T-helper 2 cell treated with Interferon-gamma antibody and Interleukin-4, amounts not matched to agents 100 ng/mL and 5 ng/mL, for 36 hours (primary cell): ENCODE results near the gene AFP. TPM values are rescaled to one million over a fixed set of nuclear protein-coding genes. Genes with fewer than 3 reads are reported as not detected.

Source experiments
- intact Hi-C: fragments of 100-400 bp; cut with micrococcal nuclease; formaldehyde crosslinking; loops from one replicate; pipeline ENCODE4 v1.15.1; 2023
- total RNA-seq: library from RNA; stranded (reverse); gene quantifications from 2 replicates; pipeline ENCODE4 v1.2.3, GENCODE V29; 2022

Gene AFP
- total RNA-seq, 1 donor from 2014 or later: not detected

DNA sequence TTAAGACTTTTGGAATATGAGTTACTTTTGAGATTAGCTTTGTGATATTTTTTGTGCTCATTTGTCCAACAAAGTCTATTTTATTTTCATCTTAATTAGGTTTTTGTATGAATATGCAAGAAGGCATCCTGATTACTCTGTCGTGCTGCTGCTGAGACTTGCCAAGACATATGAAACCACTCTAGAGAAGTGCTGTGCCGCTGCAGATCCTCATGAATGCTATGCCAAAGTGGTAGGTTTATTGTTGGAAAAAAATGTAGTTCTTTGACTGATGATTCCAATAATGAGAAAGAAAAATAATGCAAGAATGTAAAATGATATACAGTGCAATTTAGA is 21.1 kb upstream of the AFP start:
- intact Hi-C loops: no loop called here

DNA sequence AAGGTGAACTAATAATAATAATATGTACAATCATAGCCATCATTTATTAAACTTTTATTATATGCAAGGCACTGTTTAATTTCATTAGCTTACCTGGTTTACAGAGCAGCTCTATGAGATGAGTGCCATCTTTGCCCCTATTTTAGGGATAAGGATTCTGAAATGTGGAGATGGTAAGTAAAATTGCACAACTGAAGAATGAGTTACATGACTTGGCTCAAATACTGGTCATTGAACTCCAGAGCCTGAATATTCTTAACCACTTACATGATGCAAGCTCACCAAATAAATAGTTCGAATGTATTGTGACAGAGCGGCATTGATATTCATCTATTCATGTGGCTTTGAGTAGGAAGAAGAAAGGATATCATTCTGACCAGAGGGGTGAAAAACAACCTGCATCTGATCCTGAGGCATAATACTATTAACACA is 20.2 kb upstream of the AFP start:
- intact Hi-C loops: no loop called here

DNA sequence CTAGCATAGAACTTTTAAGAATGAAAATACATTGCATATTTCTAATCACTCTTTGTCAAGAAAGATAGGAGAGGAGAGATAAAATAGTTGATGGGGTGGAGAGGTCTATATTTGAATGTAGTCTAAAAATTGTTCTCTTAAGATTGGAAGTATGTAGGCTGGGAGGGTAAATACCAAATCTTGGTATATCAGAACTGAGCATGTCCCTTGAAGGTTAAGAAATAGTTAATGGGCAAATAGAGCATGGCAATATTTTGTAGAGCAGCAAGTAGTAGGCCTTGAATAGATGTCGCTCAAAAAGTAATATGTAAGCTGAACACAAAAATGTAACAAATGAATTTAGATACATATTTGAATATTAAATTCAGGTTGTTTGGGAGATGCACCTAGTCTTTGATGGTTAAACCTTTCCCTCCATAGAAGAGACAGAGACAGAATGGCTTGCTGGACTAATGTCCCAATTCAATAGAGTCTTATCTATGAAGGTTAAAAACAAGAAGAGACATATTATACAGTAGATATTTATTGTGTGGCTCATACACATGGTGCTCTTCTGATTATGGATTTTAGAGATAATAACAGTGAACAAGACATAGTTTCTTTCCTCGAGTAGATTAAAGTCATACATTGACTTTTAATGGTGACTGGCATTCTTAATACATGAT is 19.5 kb upstream of the AFP start:
- intact Hi-C loops: no loop called here

DNA sequence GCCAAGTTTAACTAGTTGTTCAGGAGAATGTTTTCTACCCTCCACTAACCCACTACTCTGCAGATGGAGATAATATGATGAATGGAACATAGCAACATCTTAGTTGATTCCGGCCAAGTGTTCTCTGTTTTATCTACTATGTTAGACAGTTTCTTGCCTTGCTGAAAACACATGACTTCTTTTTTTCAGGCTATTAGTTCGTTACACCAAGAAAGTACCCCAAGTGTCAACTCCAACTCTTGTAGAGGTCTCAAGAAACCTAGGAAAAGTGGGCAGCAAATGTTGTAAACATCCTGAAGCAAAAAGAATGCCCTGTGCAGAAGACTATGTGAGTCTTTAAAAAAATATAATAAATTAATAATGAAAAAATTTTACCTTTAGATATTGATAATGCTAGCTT is 18.7 kb upstream of the AFP start:
- intact Hi-C loops: no loop called here

DNA sequence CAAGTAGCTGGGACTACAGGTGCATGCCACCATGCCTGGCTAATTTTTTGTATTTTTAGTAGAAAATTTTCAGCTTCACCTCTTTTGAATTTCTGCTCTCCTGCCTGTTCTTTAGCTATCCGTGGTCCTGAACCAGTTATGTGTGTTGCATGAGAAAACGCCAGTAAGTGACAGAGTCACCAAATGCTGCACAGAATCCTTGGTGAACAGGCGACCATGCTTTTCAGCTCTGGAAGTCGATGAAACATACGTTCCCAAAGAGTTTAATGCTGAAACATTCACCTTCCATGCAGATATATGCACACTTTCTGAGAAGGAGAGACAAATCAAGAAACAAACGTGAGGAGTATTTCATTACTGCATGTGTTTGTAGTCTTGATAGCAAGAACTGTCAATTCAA is 18.0 kb upstream of the AFP start:
- intact Hi-C loops: no loop called here

DNA sequence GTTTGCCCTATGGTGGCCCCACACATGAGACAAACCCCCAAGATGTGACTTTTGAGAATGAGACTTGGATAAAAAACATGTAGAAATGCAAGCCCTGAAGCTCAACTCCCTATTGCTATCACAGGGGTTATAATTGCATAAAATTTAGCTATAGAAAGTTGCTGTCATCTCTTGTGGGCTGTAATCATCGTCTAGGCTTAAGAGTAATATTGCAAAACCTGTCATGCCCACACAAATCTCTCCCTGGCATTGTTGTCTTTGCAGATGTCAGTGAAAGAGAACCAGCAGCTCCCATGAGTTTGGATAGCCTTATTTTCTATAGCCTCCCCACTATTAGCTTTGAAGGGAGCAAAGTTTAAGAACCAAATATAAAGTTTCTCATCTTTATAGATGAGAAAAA is 17.3 kb upstream of the AFP start:
- intact Hi-C loops: no loop called here

DNA sequence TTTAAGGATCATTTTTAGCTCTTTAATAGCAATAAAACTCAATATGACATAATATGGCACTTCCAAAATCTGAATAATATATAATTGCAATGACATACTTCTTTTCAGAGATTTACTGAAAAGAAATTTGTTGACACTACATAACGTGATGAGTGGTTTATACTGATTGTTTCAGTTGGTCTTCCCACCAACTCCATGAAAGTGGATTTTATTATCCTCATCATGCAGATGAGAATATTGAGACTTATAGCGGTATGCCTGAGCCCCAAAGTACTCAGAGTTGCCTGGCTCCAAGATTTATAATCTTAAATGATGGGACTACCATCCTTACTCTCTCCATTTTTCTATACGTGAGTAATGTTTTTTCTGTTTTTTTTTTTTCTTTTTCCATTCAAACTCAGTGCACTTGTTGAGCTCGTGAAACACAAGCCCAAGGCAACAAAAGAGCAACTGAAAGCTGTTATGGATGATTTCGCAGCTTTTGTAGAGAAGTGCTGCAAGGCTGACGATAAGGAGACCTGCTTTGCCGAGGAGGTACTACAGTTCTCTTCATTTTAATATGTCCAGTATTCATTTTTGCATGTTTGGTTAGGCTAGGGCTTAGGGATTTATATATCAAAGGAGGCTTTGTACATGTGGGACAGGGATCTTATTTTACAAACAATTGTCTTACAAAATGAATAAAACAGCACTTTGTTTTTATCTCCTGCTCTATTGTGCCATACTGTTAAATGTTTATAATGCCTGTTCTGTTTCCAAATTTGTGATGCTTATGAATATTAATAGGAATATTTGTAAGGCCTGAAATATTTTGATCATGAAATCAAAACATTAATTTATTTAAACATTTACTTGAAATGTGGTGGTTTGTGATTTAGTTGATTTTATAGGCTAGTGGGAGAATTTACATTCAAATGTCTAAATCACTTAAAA is 16.6 kb upstream of the AFP start:
- intact Hi-C loops: no loop called here

DNA sequence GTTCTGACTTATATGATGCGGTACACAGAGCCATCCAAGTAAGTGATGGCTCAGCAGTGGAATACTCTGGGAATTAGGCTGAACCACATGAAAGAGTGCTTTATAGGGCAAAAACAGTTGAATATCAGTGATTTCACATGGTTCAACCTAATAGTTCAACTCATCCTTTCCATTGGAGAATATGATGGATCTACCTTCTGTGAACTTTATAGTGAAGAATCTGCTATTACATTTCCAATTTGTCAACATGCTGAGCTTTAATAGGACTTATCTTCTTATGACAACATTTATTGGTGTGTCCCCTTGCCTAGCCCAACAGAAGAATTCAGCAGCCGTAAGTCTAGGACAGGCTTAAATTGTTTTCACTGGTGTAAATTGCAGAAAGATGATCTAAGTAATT is 15.4 kb upstream of the AFP start:
- intact Hi-C loops: no loop called here

DNA sequence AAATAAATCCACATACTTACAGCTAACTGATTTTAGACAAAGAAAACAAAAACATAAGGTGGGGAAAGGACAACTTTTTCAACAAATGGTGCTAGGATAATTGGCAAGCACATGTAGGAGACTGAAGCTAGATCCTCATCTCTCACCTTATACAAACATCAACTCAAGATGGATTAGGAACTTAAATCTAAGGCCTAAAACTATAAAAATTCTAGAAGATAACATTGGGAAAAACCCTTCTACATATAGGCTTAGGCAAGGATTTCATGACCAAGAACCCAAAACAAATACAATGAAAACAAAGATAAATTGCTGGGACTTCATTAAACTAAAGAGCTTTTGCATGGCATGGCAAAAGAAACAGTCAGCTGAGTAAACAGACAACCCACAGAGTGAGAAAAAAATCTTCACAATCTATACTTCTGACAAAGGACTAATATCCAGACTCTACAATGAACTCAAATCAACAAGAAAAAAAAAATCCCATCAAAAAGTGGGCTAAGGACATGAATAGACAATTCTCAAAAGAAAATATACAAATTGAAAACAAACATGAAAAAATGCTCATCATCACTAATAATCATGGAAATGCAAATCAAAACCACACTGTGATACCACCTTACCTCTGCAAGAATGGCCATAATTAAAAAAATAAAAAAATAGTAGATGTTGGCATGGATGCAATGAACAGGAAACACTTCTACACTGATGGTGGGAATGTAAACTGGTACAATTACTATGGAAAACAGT is 14.1 kb upstream of the AFP start:
- intact Hi-C loops: no loop called here

DNA sequence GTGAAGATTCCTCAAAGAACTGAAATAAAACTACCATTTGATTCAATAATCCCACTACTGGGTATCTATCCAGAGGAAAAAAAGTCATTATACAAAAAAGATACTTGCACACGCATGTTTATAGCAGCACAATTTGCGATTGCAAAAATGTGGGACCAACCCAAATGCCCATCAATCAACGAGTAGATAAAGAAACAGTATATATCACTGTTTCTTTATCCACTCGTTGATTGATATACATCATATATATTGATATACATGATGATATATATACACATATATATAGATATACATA is 13.6 kb upstream of the AFP start:
- intact Hi-C loops: no loop called here

DNA sequence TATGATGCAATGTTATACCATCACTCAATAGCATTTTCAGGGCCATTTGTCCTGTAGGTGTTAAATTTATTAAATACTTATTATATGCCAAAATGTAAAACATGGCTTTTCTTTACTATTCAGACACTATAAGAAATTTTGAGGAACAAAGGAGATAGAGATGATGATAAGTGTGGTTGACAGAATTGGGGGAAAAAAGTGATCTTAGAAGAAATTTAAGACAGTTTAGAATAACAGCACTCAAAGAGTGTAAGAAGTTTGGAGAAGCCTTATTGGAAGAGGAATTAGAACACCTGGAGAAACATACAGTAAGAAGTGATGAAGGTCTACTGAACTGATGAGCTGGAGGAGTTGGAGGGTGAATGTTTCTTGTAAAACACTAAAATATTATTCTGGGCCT is 12.8 kb upstream of the AFP start:
- intact Hi-C loops: no loop called here

DNA sequence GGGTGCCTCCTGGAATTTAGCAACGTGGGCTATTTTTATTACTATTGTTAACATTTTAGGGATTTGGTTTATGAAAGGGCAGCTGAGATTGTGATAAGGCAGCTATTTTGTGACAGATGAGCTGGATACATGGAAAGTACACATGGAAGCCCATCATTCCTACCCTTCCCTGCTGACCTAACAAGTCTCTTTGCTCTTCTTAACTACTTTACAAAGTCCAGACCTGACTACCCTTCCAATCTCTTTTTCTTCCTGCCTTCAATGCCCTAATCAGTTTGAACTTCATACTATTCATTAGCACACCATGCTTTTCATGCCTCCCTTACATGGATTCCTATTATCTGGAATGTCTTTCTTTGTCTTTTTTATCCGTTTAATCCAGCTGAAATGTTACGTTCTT is 9.4 kb upstream of the AFP start:
- intact Hi-C loops: no loop called here

DNA sequence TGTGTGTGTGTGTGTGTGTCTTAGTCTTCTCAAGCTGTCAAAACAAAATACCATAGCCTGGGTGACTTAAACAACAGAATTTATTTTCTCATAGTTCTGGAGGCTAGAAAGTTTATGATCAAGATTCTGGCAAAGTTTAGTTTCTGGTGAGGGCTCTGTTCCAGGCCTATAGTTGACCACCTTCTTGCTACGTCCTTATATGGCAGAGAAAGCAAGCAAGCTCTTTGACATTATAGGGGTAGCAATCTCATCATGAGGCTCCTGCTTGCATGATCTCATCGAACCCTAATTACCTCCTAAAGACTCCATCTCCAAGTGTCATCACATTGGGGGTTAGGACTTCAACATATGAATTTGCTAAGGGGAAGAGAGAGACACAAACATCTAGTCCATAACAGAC is 6.9 kb upstream of the AFP start:
- intact Hi-C loops: no loop called here

DNA sequence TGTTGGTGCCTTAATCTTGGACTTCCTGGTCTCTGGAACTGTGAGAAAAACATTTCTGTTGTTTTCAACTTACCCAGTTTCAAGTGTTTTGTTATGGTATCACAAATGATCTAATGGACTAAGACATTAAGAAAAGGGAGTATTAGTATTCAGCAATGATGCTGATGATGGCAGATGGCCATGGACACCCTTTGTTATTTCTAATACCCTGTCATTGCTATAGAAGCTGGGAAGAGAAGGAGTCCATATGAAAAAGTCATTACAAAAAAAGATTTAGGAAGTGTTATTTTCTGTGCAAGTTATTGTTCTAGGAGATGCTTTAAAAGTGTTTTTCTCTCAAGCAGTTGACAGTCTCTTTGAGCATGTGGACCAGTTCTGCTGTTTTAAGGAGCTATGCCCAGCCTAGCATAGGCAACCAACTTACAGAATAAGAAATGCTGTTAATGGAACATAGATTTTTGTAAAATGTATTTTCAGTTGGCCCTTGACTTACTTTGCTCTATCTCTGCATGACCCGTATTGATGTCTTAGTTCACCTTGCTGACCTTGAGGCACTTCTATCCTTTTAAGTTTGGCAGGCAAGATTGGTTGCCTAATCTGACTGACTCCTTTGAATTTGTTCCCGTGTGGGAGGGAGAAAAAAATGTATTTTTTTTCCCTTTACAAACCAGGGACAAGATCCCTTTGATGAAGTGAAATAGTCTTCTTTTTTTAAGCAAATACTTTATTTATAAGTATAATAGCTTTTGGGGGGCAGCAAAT is 6.0 kb upstream of the AFP start:
- intact Hi-C loops: loop anchor here (5.0 kb wide), 1 partner anchor 118 kb away; no protein-coding TSS in a partner anchor

DNA sequence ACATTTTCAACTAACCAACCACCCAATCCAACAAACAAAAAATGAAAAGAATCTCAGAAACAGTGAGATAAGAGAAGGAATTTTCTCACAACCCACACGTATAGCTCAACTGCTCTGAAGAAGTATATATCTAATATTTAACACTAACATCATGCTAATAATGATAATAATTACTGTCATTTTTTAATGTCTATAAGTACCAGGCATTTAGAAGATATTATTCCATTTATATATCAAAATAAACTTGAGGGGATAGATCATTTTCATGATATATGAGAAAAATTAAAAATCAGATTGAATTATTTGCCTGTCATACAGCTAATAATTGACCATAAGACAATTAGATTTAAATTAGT is 4.2 kb upstream of the AFP start:
- intact Hi-C loops: loop anchor here (5.0 kb wide), 1 partner anchor 119 kb away; no protein-coding TSS in a partner anchor

DNA sequence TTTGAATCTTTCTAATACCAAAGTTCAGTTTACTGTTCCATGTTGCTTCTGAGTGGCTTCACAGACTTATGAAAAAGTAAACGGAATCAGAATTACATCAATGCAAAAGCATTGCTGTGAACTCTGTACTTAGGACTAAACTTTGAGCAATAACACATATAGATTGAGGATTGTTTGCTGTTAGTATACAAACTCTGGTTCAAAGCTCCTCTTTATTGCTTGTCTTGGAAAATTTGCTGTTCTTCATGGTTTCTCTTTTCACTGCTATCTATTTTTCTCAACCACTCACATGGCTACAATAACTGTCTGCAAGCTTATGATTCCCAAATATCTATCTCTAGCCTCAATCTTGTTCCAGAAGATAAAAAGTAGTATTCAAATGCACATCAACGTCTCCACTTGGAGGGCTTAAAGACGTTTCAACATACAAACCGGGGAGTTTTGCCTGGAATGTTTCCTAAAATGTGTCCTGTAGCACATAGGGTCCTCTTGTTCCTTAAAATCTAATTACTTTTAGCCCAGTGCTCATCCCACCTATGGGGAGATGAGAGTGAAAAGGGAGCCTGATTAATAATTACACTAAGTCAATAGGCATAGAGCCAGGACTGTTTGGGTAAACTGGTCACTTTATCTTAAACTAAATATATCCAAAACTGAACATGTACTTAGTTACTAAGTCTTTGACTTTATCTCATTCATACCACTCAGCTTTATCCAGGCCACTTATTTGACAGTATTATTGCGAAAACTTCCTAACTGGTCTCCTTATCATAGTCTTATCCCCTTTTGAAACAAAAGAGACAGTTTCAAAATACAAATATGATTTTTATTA is 3.6 kb upstream of the AFP start:
- intact Hi-C loops: loop anchor here (5.0 kb wide), 1 partner anchor 120 kb away; no protein-coding TSS in a partner anchor

DNA sequence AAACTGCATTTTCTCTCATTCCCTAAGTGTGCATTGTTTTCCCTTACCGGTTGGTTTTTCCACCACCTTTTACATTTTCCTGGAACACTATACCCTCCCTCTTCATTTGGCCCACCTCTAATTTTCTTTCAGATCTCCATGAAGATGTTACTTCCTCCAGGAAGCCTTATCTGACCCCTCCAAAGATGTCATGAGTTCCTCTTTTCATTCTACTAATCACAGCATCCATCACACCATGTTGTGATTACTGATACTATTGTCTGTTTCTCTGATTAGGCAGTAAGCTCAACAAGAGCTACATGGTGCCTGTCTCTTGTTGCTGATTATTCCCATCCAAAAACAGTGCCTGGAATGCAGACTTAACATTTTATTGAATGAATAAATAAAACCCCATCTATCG is 2.9 kb upstream of the AFP start:
- intact Hi-C loops: loop anchor here (5.0 kb wide), 1 partner anchor 121 kb away; no protein-coding TSS in a partner anchor

DNA sequence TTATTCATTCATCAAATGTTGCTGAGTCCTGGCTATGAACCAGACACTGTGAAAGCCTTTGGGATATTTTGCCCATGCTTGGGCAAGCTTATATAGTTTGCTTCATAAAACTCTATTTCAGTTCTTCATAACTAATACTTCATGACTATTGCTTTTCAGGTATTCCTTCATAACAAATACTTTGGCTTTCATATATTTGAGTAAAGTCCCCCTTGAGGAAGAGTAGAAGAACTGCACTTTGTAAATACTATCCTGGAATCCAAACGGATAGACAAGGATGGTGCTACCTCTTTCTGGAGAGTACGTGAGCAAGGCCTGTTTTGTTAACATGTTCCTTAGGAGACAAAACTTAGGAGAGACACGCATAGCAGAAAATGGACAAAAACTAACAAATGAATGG is 1.7 kb upstream of the AFP start:
- intact Hi-C loops: loop anchor here (5.0 kb wide), 1 partner anchor 122 kb away; no protein-coding TSS in a partner anchor

DNA sequence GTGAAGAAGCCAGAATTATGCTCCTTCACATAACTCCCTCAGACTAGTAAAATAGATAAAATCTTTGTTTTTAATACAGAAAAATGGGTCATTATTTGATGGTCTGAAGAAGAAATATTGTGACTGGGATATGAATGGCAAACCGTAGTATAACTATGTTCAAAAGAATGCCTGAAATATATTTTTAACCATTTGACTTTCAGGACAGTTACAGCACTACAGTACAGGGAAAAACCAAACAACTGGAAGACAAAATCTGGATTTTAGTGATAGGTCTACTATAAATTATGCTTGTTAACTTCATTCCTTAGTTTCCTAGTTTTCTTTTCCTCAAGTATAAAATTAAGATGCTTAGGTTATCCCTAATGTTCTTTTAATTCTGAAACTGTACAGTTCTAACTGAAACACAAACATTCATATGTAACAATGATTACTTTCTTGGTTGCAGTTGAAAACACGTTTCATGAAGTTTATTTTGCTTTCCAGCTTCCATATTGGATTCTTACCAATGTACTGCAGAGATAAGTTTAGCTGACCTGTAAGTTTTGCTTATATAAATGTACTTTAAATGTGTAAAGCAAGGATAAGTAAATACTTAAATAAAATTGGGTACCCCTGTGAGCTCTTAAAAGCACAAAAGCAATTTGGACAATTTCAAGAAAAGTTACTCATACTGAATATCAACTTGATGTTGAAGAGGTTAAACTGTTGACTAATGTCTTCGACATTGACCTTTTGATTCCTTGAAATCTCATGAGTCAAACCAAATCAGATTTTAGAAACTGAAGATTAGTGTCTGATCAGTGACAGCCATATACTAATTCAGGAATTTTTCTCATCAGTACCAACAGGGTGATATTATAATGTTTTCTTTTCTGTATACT is 895 bp downstream of the AFP start:
- intact Hi-C loops: no loop called here

DNA sequence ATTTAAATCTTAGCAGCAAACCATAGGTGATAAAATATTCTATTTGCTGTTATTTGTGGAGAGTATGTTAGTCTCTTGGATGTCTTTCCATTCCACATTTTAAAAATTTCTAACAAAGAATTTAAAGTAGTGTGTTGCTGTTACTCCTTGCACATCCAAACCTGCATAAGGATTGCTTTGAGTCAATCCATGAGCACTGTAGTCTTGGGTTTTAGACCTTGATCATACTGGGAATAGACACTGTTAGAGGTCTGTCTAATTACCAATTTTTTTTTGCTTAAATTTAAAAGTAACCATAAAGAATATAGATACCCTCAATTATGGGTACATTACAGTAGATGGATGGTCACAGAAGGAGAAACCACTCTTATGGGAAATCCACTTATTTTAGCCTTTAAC is 1.5 kb downstream of the AFP start:
- intact Hi-C loops: no loop called here
